NCI-H1694 (cell line): Measurements from ENCODE around the gene IRAK2.

Experiments used
- DNase-seq: peaks from one replicate; lab custom pipeline; 2025; lab: John Stamatoyannopoulos, UW

IRAK2 gene

DNA sequence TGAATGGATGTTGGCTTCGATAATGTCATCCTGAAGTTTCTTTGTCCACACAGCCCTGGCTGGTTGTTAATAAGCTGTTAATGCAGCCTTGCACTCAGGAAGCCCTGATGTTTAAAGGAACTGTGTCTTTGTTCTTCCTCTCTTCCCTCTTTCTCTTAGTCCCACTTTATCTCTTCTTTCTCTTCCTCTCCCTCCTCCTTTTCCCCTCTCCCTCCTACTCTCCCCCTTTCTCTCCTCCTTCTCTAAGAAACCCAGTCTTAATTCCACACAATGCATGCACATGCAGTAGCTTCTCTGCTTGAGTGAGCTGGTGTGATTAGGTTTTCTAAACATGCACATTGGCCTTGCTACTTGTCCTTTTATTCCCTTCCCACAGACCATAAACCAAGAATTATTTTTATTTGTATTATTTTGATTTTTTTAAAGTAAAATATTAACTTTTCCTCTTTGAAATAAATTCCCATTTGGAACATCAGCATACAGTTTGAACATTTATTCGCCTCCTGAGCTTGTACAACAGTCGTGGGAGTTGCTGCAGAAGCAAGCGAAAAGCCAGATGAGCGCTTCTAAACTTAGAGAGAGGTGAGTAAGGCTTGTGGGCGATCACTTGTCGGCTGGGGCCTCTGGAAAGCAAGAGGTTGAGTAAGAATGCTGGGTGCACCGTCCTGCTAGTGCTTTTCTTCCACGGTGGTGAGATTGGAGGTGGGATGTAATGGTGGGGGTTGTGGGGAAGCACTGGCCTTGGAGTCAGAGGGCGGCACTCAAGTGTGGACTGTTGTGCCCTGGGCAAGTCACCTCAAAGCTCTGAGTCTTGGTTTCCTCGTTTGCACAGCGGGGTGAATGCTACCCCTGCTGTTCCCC is 120.8 kb downstream of the IRAK2 start:
- DNase-seq: no peak

DNA sequence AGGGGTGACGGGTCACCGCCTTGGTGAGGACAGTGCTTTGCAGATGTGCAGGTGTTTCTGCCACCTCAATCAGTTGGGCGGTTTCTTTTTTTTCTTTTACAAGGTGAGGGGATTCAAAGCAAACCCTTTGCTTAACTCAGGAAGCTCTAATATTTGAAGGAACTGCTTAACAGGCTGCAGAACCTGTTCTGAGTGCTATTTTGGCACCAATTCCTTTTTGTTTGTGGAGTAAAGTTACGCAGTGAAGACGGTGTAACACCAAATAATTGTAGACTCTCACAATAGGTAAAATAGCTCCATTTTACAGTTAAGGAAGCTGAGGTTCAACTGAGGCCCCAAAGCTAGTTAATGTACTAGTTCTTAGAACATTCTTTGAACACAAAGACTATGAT is 121.4 kb downstream of the IRAK2 start:
- no peak for DNase-seq

DNA sequence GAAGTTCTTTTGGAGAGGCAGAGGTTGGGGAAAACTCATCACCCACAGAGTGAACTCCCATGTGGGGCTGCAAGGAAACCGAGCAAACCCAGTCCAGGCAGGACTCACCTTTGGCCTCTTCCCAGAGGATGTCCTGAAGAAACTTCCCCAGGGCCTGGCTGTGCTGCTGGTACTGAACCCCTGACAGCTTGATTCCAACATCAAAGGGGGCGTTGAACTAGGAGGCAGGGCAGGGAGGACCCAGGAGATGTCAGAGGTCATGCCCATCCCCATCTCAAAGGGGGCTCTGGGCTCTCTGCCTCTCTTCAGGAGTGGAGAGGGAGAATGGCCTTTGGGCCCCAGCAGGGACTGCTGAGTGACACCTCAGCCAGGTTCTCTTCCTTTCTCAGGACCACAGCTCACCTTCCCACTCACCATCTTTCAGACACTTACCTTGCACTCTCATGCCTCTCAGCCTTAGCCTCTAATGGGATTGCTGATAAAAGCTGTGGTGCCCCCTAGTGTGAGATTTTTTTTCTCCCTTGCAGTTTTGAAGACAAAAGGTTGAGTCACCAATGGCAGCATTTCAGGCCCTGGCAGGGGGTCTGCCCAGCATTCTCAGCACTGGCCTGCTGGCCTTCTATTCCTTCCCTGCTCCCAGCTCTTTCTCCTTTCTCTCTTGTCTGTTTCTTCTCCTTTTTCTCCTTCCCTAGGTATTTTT is 122.0 kb downstream of the IRAK2 start:
- DNase-seq: peak; percentile 49

DNA sequence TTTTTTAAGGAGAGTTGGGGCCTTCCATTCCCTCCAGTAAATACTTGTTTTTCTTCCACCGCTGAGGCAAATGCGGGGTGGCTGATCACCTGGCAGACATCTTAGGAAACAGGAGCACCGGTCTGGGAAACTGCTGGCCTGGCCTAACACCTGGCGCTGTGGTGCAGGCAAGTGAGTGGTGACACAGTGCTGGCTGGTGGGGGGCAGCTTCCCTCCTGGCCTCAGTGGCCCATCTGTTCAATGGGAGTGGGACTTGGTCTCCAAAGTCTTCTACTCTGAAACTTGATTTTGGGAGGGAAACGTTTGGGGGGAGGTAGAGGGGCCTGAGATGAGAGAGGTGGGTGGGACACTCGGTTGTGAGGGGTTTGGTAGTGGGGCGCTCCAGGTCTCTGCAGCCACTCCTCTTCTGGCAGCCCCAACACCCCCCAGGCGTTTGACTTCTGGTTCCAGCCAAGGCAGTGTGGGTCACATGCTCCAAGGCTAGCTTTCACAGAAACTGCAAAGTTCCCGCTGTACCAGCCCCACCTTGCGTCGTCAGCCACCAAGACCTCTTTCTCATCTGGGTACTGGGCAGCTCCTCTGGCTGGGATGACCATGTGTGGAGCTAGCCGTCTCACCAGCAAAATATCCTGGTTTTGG is 123.3 kb downstream of the IRAK2 start:
- DNase-seq: no peak

DNA sequence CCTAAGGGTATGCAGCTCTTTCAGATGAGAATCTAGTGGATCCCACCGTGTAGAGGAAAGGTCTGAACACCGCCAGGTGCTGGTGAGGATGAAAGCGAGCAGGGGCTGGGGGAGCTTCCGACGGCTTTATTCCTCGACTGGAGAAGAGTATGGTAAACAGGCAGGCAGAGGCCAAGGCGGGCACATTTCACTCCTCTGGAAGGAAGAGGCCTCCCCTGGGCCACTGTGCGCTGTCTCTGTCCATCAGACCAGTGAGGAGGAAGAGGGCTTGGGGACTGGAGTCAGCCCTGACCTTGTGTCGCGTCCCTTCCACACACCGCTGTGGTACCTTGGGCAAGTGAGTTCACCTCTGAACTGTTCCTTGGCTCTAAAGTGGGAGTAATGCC is 123.8 kb downstream of the IRAK2 start:
- no peak for DNase-seq

DNA sequence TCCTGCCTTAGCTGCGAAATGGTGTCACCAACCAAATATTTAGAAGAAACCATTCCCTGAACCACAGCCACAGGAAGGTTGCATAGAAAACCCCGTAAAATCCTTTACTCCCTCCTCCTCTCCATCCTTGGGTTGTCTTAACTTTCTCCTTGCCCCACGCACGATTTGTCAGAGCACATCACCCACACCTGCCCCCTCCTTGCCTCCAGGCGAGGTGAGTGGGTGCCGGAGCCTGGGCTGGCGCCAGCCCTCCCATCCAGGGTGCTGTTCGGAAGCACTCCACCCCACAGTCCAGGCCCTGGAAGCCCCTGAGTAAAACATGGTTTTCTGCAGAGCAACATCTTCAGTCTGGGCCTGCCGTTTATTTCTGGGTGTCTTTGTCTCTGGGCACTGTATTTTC is 124.4 kb downstream of the IRAK2 start:
- no peak for DNase-seq

DNA sequence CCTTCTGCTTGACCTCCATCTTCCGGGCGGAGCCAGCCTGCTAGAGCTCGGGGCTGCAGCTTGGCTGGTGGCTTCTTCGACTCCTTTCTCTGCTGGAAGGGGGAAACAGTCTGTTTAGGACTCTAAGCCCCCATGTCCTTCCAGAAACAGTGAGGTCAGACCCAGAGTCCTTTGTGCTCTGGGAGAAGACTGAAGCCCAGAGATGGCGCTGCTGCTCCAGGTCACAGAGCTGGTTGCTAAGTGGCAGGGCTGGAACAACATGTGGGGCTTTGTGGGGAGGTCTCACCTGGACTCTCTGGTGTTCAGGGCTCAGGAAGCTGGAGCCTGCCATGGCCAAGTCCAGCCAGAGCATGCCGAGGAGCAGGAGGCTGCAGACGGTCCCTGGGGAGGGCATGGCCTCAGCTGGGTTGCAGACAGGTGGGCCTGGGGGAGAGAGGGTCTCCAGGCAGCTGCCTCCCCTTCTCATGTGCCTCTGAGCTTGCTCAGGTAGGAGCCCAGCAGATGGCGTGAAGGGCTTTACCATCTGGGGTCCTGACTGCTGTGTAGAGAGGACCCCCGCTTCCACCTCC is 125.2 kb downstream of the IRAK2 start:
- DNase-seq: no peak

DNA sequence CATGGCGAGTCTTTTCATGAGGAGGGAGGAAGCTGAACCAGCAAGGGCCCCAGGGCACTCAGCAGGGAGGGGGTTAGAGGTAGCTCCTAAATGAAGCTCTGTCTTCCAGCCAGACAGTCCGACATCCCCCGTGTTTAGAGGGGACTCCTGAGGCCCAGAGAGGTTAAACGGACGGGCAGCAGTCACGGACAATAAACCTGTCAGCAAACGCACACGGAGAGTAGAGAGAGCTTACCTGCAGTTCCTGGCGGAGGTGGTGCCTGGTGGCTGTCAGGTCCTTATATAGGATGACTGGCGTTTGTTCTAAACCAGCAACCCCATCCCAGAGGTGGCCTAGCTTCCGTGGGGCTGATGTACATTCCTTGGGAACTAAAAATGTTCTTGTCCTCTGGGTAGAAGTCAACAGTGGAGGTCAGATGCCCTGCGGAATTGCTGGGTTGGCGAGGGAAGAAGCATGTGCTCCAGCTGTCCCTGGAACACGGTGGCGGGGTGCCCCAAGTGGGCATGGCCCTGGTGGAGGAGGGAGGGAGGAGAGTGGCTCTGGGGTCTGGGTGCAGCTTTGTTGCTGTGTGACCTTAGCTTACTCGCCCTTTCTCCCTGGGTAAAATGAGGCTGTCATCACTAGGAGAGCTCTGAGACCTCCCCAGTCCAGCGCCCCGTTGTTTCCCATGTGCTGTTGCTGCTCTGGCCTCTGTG is 125.9 kb downstream of the IRAK2 start:
- no peak for DNase-seq

DNA sequence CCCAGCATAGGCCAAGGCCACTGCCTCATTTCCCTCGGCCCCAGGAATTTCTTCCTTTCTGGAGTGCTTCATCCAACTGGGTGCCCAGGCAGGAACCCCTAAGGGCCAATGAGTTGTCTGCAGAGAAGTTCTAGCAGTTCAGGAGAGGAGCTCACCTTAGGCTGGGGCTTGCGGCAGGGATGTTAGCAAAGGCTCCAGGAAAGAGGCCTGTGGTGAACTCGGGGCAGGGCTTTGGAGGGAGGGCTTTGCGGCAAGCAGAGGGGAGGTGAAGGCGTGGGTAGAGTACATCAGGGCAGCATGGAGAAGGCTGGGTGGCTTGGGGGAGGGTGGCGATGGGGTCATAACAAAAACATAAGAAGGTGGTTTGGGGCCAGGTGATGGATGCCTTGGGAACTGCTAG is 126.9 kb downstream of the IRAK2 start:
- DNase-seq: no peak

DNA sequence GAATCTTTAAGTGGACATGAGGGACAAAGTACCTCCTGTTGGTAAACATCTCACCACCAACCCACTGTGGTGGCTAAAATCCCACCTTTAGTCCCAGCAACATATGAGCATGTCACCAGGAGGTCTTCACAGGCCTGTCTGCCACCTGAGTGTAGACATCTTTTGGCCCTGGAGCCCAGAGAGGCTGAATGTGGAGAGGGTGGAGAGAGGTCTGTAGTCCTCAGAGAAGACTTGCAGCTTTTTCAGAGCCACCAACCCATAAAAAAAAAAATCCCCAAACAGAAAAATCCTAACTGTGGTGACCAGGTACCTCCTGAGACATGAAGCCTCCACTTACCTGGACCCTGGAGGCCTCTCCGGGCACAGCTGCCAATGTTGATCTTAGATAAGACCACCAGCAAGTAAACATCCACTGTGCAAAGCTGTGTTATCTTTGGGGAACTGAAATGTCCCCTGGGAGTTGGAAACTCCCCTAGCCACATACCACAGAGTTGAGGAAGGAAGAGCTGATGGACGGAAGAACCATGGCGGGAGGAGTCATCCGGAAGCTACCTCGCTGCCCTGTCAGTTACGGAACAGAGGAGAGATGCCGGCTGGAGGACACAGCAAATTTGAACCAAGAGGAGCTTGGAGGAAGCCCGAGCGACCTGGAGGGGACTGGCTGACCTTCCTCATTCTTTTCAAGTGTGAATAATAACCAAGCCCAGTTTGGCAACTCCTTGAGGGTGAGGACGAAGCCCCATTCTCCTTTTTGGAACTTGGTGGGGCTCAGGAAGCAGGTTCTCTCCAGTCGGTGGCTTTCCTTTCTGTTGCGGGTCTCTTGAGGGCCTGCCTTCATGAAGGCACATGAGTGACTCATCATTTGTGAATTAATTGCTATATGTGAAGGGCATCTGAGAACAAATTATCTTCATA is 128.0 kb downstream of the IRAK2 start, which contains the start of gene GHRL:
GHRL (minus strand) TSS at position 443 of the 915 bp plus-strand sequence. CDS start 2,767 bp downstream, outside the sequence.
- no peak for DNase-seq
